SIG-M5 treated with dmso at 0.1 percent for 504 hours (cell line): Measurements from ENCODE around the gene TMEM47.

Source experiments
- DNase-seq: peaks from one replicate; lab custom pipeline; 2025; ENCODE audit not compliant: unreplicated experiment; lab: John Stamatoyannopoulos, UW

The TMEM47 gene

DNA sequence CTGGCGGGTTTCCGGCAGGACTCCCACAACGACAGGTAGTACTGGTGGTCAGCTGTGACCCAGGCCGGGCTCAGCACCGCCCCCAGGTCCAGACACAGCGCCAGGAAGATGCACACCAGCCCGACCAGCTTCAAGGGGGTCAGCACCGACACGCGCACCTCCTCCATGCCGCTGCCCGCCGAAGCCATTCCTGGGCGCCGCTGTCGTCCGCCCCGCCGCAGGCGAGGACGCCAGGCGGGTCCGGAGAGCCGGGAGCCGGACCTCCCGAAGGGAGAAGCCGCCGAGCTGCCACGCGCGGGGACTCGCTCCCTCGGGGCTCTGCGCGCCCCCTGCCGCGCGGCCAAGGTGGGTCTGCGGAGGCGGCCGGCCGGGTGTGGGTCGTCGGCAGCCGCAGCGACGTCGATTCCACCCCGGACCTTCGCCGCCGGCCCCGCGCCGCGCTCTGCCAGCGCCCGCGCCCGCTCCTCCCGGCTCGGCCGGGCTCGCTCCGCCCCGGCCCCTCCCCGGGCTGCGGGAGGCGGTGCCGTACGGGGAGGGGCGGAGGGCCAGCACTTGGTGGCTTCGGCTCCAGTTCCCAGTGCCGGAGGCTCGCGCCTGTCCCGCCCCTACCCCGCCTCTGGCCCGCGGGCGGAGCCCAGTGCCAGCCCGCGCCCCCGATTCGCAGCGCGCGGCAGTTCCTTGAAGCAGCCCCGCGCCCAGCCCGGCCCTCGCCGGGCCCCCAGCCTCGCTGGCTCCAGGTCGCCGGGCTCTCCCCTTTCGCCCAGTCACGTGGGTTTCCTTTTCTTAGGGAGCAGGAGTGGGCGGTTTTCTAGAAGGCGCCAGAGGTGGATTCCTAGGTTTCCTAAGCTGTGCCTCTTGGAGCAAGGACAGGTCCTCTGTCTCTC lies at the start of gene TMEM47:
Gene TMEM47 (minus strand): TSS at position 444 of the 884 bp plus-strand sequence. CDS start 256 bp downstream, at position 188.
- no peak for DNase-seq

DNA sequence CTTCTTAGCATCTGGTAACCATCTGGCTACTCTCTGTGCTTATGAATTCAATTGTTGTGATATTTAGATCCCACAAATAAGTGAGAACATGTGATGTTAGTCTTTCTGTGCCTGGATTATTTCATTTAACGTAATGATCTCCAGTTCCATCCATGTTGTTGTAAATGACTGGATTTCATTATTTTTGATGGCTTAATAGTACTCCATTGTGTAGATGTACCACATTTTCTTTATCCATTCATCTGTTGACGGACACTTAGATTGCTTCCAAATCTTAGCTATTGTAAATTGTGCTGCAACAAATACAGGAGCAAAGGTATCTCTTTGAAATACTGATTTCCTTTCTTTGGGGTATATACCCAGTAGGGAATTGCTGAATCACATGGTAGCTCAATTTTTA lies 30.0 kb upstream of the TMEM47 start:
- DNase-seq = no peak

DNA sequence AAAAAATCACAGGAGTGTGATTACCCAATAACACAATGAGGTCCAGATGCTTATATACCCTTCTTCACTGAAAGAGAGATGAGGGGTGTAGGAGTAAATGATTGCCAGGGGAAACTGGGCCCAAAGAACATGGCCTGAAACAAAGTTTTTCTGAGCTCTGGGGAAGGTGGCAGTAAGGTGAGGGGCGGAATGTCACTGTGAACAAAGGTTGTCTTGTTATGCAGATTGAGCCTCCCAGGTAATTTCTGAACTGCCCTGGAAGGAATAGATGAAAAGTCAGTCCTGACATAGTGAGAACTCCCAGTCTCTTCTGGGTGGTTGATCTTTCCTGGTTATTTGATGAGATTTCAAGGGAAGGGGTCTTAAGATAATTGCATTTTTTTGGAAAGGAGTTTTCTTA lies 2.5 kb upstream of the TMEM47 start:
- no peak for DNase-seq

DNA sequence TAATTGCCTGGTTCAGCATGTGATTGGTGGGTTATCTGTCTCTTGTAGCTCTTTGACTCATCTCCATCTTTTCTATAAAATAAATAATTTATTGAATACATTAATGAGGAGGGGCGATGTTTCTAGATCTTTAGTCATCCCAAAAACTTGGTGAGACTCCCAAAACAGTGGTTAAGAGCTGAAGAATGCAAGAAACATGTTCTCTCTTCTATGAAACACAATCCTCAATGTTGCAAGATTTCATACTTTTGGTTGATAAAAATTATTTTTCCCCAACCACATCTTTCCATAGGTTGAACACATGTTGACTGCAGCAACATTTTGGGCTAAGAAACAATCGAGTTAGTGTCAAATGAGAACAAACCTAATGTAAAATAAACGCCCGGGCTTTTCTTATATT lies 1.2 kb upstream of the TMEM47 start:
- DNase-seq = no peak

DNA sequence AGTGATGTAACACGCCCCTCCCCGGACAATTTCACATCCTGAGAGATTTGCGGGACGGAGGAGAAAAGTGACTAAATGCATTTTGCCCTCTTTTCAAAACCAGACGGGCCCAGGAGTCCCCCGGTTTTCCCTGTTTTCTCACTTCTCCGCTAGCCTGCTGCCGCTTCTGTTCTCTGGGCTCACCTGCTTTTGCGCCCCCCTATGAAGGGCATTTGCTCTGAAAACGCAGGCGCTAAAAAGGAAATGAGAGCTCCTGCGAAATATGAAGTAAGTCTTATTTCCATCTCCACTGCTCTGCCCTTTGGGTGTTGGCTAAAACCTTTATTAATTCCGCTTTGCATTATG lies 613 bp upstream of the TMEM47 start:
- DNase-seq = no peak

DNA sequence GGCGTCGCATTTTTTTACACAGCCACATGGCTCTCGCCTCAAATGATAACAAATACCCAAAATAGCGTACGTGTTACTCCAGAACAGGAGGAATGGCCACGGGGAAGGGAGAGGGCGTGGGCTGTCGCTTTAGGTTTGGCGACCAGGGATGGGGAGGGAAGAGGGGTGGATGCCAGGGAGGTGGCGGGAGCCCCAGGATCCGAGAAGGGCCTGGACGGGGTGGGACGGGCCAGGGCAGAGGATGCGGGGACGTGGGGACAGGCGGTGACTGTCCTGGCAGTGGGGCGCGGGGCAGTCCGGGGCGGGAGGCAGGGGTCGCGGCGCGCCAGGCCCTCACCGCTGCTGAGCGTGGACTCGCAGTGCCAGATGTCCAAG lies 631 bp downstream of the TMEM47 start:
- DNase-seq = no peak

DNA sequence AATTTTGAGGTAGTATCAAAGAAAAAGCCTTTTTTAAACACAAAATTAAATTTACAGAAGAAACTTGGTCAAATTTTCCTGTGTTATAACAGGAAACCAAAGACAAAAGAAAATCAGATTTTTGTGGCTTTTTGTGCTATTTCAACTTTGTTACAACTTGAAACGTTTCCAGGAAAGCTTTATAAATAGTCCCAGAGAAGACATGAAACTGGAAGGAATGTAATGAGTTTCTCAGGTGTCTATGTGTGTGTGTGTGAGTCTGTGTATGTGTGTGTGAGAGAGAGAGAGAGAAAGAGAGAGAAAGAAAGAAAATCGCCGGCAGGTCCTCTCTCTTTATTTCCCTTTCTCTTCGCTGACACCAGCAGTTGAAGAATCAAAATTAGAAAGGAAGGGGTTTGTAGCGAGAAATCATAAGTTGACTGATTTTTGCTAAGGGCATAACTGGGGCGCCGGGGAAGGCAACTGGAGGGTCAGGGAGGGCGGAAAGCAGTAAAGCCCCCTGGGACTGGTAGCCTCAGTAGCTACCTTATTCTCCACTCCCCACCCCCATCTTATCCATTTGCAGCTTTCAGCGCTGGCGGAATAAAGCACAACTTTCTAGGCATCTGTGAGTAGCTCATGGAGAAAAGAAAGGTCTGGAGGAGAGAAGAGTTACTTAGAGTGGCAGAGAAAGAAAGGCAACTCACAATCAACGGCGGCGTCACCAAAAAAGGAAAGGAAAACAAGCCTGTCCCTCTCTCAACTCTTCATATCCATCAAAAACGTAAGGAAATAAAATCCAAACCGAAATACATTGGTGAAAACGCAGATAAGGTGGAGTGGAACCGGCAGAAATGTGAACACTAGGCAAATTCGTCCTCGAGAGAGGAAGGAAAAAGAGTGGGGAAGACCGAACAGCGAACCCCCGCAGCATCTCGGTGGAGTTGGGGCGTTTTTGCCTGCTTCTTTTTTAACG lies 1.3 kb downstream of the TMEM47 start:
- no peak for DNase-seq

DNA sequence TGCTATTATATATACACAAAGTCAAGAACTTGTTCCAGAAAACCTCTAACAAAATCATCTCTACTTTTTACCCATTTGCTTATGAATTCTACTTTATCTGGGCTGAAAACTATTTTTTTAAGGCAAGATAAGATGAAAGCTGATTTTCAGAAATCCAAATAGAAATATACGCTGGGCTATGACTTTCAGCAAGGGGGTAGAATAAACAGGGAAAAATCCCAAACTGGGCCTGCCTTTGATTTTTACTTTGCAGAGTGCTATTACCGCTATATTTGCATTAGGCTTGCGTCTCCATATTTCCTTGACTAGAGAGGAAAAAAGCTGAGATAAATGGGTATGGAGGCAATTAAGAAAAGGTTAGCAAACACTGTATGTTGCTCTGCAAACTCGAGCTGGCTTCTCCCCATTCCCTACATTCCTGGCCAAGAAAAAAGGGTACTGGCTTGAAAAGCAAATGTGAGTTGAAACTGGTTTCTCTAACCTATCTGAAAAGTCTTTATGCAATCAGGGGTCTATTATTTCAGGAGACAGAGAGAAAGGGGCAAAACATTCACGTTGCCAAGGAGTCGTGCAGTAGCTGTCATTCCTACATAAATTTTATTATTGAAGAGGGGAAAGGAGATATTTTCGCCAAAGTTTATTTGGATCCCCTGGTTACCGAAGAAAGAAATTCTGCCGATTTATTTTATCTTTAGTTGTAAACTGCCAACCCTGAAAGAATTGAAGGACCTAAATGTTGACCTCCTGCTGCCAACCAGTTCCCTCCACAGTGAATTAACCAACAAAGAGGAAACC lies 2.2 kb downstream of the TMEM47 start:
- DNase-seq = no peak

DNA sequence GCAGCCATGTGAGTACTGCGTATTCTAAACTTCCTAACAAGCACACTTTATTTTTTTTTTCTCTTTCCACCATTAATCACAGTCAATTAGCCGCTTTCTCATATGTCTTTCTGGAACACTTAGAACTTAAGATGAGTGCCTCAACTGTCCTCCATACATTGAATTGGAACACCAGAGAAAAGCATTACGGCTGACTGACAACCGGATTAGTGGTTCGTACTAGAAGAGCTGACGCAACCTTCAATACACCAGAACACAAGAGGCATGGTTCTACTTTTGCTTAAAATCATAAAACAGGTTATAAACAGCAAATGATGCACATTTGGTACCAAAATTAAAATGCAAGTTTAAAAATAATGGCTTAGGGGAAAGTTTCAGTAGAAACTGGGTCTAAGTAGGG lies 3.3 kb downstream of the TMEM47 start:
- DNase-seq = no peak

DNA sequence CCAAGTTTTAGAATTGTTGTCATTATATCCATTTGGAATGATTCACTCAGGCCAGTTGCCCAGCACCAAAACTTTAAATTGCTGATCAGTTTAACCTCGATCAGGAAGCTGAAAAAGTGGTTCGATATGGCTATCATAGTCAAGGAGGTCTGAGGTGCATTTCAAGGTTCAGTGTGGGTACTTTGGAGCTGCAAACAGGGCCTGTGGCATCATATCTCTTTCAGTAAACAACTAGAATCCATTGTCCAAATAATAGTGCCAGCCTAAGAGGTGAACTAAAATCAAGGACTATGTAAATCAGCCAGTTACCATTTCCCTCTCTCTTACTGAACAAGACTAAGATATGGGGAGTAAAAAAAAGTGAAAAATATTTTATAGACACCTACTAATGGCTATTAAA lies 14.2 kb downstream of the TMEM47 start:
- no peak for DNase-seq

DNA sequence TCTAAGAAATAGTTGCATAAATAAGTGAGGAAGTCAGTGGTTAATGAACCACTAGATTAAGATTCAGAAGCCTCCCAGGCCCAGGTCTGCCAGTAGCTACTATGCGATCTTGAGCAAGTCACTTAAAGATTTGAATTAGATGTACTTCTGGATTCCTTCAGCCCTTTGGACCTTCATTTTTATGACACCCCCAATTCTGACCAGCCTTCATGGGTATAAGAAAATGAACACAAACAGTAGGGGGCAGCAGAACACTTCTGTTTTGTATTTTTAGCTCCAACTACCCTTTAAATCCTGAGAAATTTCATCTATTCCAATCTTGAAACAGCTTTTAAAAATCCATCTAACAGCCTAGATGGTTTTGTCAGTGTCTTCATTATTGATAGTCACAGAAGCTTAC lies 19.0 kb downstream of the TMEM47 start:
- peak; percentile 7 for DNase-seq

DNA sequence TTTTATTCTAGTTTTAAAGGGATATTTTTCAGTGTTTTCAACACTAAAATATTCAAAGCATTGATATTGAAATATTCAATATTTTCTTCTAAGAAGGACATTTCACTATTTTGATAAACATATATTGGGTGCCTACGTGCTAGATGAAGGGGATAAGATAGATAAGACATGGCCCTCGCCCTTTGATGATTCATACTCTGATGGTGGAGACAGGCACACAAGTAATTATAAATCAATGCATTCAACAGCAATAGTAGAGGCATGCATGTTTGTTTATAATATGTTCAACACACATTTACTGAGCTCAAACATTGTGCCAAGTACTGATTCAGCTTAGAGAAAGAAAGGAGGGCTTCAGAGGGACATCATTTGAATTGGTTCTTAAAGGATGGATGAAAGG lies 22.7 kb downstream of the TMEM47 start:
- DNase-seq = no peak

DNA sequence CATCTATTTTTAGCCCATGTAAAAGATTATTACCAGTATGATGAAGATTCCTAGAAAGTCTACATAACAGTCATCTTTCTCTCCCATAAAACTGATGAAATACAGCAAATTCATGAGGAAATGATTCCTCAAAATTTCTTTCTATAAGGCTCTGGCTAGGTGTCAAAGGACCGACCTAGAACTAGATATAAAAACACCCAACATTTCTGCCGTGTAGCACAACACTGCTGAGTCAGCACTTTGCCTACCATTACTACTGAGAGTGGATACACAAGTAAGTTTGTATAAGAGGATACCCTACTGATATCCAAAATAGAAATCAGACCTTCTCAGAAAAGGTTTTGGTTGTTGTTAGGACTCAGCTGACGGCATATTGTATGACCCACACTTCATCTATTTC lies 24.7 kb downstream of the TMEM47 start:
- no peak for DNase-seq

DNA sequence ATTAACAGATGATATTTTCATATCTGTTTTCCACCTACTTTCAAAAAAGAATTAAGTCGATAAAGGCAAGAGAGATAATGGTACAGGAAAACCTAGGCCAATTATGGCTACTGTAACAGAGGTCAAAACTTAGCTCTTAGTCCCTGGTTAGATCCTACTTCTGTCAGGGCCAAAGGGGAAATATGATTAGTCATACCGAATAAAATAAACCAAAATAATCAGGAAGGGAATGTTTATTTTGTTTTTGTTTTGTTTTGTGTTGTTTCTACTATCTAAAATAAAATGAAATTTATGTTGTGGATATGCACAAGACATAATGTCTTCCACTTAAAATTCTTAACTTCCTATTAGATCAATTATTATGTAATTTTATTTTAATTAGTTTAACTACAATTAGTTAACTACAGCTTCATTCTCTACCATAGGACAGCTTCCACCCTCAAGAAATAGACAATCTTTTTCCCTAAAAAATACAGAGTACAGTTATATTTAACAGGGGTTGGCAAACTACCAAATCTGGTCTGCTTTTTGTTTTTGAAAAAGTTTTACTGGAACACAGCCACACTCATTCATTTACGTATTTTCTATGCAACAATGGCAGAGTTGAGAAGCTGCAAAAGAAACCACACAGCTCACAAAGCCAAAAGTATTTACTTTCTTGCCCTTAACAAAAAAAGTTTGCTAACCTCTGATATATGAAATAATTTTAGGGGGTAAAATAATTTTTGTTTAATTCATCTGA lies 25.4 kb downstream of the TMEM47 start:
- no peak for DNase-seq

DNA sequence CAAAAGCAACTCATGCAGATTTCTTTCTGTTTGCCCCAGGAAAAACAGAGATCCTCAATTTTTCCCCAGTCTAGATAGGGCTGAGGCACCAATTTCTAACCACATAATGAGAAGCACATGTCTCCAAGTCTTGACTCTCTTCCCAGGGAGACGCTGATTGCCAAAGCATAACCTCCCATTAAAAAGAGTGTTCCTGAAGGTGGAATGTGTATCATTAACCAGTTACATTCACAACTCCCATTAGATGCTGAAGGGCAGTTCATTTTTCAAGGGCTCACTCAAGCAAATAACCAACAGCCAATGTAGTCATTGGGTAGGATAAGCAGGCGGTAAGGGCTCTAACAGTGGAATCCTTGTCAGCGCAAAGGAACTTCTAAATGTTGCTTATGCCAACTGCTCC lies 27.5 kb downstream of the TMEM47 start:
- no peak for DNase-seq

DNA sequence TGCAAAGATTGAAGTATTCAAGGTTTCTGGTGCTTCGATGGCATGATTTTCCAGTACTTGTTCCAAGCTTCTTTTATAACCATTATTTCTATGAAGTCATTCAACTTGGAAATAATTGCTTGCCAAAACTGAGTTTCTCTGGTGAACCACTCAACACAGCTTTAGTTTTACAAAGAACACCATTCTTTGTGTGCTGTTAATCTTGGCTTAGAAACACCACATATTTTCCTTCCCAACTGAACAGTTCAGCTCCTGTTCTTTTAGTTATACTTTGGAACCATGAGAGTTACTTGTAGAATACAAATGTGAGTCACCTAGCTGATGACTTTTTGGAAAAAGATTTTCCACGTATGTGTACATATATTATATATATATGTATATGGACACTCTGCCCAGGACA lies 32.7 kb downstream of the TMEM47 start:
- no peak for DNase-seq

DNA sequence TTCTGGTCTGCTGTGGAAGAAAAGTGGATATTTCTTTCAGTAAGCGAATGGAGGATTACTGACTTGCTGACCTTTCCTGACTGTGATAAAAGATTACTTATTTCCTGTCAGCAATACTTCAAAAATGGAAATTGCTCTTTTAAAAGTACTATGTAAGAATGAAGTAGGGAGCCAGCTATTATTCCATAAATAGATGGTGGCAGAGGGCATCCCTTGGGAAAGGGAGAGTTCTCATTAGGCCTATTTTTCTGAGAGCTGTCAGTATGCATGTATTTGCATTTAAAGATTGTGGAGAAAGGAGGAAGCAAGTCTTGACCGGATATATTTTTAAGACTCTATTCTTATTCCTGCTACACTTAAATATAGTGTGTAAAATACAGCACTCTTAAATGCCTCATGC lies 37.2 kb downstream of the TMEM47 start:
- no peak for DNase-seq

DNA sequence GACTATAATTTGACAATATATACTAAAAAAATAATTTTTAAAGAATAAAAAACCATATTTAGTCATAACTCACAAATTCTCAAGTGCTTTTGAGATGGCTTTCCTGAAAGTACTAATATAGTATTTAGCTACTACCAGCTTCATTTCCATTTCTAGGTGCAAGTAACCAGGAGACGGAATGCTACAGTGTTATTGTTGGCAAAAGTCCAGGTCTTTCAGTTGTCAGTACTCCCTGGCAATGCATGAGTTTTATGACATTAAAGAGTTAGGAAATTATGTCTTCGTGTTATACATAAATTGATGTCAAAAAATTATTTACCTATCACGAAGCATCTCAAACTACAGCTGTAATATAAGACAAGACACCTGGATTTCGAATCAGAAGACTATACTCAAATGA lies 45.0 kb downstream of the TMEM47 start:
- no peak for DNase-seq

DNA sequence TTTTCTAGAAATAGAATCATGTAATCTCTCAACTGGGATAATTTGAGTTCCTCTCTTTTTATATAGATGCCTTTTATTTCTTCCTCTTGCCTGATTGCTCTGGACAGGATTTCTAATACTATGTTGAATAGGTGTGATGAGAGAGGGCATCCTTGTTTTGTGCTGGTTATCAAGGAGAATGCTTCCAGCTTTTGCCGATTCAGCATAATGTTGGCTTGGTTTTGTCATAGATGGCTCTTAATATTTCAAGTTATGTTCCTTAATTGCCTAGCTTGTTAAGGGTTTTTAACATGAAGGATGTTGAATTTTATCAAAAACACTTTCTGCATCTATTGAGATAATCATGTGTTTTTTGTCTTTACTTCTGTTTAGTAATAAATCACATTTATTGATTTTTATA lies 58.7 kb downstream of the TMEM47 start:
- DNase-seq = no peak

DNA sequence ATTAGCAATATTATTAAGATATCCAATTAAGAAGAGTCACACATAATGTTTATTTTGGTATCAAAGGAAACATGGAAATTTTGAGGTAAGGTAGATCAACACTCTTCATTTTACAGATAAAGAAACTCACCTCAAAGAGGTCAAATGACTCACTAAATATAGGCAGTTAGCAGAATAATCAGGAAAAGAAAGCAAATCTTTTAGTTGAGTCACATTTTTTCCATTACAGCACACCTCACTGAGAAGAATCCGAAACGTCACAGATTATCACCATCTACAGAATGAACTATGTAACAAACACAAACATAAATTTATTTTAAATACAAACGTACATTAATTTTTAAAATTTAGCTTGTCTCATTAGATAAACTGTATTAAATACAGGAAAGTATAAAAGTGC lies 70.1 kb downstream of the TMEM47 start:
- DNase-seq = no peak
